CD4-positive, alpha-beta T cell treated with Interferon gamma for 1 hour (primary cell): ENCODE measurements around the gene CDK19.
"Not testable (repeated sequence)": the region's sequence is repeated elsewhere in the genome, so short reads cannot be mapped to it uniquely, and the experiment has no call there.

Experiments used
- DNase-seq: peaks from one replicate; pipeline ENCODE4 v3.0.0-alpha.2; 2020

The CDK19 gene

DNA sequence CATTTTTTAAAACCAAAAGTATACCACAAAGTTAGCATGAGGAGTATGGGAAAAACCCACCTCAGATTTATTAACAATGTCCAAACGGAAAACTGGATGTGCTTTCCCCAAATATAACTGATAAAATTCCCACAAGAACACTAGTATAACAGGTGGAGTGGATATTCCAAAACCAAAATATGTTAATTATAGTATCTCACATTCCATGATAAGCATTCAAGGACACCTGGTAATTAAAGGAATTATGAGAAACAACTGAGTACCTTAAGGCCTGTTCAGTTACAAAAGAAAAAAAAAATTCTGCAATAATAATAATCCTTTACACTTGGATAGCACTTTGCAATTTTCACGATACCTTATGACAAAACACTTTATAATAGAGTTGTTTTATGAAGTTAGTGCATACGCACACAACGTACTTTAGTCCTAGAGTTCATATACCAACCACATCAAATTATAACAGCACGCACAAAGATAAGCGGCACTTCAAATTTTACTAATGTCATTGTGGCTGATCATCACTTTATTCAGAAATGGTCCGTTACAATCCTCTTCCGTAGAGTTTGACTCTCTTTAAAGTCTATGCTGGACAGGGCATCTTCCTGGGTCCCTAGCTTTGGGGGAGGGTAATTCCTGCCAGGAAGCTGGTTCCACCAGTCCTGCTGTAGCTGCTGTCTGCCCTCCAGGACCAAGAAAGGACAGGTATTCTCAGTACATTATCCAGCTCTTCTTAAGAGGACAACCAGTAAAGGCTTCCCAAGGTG, 1.7 kb downstream of the CDK19 start:
- DNase-seq: no peak

DNA sequence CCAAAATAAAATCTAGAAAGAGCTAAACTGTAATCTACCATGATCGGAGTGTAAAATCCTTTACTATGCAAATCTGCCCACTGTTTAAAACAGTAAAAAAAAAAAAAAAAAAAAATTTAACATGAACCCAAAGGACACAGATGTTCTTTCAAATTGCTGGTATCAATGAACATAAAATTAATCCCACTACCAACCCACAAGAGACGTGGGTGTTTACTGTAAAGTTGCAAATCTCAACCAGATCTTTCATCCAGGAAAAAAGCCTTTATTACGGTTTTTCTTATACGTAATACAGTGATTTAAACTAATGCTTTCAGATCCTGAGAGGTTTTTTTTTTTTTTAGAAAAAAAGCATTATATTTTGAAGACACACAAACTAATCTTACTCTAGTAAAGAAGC, 2.5 kb downstream of the CDK19 start:
- no peak for DNase-seq

- no peak for DNase-seq
Measured at GRCh38 chr6:110810896-110811586, 4.2 kb downstream of the CDK19 start.

- DNase-seq: no peak
Measured at GRCh38 chr6:110809792-110810191, 5.5 kb downstream of the CDK19 start.

GRCh38 chr6:110802175-110802574, 13.1 kb downstream of the CDK19 start:
- not testable (repeated sequence) for DNase-seq

- DNase-seq: no peak
Measured at GRCh38 chr6:110800839-110801196, 14.5 kb downstream of the CDK19 start.

- DNase-seq: no peak
Measured at GRCh38 chr6:110800196-110800838, 15.0 kb downstream of the CDK19 start.

DNA sequence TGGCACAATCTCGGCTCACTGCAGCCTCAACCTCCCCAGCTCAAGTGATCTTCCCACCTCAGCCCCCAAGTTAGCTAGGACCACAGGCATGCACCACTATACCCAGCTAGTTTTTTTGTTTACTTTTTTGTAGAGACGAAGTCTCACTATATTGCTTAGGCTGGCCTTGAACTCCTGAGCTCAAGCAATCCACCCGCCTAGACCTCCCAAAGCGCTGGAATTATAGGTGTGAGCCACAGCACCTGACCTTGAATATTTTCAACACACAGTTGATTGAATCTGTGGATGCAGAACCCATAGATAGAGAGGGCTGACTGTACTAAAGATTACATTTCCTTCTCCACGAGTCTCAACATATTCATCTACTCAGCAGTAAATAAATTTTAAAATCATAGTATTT, 15.6 kb downstream of the CDK19 start:
- DNase-seq: no peak

- no peak for DNase-seq
Measured at GRCh38 chr6:110799189-110799588, 16.1 kb downstream of the CDK19 start.

- no peak for DNase-seq
Measured at GRCh38 chr6:110795271-110795670, 20.0 kb downstream of the CDK19 start.

GRCh38 chr6:110786696-110787095, 28.6 kb downstream of the CDK19 start:
- DNase-seq: no peak

- no peak for DNase-seq
Measured at GRCh38 chr6:110786271-110786670, 29.0 kb downstream of the CDK19 start.

GRCh38 chr6:110784610-110784979, 30.7 kb downstream of the CDK19 start:
- no peak for DNase-seq

GRCh38 chr6:110781522-110782214, 33.6 kb downstream of the CDK19 start:
- DNase-seq: no peak

GRCh38 chr6:110778333-110778732, 36.9 kb downstream of the CDK19 start:
- DNase-seq: no peak

GRCh38 chr6:110777636-110778035, 37.6 kb downstream of the CDK19 start:
- no peak for DNase-seq

DNA sequence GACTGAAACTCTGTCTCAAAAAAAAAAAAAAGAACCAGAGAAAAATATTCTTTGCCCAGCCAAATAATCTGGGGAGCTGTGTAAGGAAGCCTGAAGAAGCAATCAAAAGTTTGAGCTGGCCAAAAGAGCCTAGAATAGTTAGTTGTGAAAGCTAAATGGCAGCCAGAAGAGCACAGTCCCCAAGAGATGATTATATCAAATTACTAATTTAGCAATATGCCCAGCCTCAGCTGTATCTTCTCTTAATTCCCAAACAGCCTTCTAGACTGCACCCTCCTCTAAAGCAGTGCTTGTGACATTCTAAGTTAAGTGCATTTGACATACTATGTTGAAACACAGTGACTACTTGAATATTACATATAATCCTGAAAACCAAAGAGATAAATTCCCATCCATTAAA, 38.9 kb downstream of the CDK19 start:
- DNase-seq: no peak

GRCh38 chr6:110769923-110770322, 45.3 kb downstream of the CDK19 start:
- DNase-seq: no peak

- DNase-seq: no peak
Measured at GRCh38 chr6:110768057-110768456, 47.2 kb downstream of the CDK19 start.

GRCh38 chr6:110761371-110761770, 53.9 kb downstream of the CDK19 start:
- no peak for DNase-seq

DNA sequence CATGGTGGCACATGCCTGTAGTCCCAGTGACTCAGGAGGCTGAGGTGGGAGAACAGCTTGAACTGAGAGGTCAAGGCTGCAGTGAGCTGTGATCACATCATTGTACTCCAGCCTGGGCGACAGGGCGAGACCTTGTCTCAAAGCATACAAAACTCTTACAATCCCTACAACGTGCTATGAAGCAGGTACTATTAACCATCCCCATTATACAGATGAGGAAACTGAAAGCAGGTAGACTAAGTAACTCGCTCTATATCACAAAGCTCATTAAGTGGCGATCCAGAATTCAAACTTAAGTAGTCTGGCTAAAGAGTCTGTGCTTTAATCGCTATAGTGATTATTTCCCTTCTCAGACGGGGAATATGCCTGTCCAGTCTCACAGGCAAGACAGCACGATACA, 54.7 kb downstream of the CDK19 start:
- DNase-seq: no peak

DNA sequence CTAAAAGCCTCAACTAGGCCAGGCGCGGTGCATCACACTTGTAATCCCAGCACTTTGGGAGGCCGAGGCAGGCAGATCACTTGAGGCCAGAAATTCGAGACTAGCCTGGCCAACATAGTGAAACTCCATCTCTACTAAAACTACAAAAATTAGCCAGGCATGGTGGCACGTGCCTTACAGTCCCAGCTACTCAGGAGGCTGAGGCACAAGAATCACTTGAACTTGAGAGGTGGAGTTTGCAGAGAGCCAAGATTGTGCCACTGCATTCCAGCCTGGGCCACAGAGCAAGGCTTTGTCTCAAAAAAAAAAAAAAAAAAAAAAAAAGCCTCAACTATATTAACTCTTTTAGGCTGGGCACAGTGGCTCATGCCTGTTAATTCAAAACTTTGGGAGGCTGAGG, 55.2 kb downstream of the CDK19 start:
- DNase-seq: not testable (repeated sequence)

- no peak for DNase-seq
Measured at GRCh38 chr6:110757926-110758325, 57.3 kb downstream of the CDK19 start.

GRCh38 chr6:110756817-110757216, 58.5 kb downstream of the CDK19 start:
- DNase-seq: no peak
